Measurements from ENCODE around the gene SHFL. TPM values are rescaled to one million over a fixed set of nuclear protein-coding genes. Genes with fewer than 3 reads are reported as not detected.

Gene SHFL
- total RNA-seq, 4 donors from 2014 or later = 2.2 to 11.2 (median 2.8) TPM

DNA sequence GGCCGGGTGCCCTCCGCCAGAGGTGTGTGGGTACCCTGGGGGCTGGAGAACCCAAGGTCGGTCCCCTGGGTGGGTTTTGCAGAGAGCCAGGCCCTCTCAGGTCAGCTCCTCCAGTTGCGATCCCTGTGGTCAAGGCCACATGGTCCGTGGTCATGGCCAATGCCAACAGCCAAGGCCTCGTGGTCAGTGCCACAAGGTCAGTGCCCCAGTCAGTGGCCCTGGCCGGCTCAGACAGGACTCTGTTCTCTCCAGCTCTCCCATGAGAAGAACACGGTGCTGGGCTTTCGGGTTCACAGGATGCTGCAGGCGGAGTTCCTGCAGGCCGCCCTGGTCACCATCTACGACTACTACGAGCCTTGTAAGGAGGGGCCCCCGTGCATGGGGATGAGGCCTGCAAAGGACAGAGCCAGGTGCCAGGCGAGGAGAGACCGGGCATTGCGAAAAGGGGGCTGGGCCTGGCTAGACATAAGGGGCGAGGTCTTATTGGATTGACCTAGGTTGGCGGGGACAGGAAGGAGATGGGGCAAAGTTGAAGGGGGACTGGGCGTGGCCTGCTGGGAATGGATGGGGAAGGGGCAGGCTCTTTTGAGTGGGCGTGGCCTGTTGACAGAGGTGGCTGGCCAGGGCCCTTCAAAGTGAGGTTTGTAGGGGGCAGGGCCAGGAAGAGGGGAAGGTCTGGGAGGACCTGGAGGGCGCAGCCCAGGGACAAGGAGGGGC lies 15.2 kb upstream of the SHFL start:
- Histone ChIP-seq H3K27ac (no peak overlapping the region), H3K27me3 (peaks cover 0 to 6% (median 0%) of the 10 kb centered on the region in 3 donors), H3K4me3 (no peak overlapping the region), H3K9me3 (no peaks in the 10 kb centered on the region), H3K4me1 (no peaks in the 10 kb centered on the region), H3K36me3 (no peaks in the 10 kb centered on the region)
- no peak for TF ChIP-seq POLR2A (IDR thresholded peaks at IDR 0.05)
- TF ChIP-seq, protein P1, sequence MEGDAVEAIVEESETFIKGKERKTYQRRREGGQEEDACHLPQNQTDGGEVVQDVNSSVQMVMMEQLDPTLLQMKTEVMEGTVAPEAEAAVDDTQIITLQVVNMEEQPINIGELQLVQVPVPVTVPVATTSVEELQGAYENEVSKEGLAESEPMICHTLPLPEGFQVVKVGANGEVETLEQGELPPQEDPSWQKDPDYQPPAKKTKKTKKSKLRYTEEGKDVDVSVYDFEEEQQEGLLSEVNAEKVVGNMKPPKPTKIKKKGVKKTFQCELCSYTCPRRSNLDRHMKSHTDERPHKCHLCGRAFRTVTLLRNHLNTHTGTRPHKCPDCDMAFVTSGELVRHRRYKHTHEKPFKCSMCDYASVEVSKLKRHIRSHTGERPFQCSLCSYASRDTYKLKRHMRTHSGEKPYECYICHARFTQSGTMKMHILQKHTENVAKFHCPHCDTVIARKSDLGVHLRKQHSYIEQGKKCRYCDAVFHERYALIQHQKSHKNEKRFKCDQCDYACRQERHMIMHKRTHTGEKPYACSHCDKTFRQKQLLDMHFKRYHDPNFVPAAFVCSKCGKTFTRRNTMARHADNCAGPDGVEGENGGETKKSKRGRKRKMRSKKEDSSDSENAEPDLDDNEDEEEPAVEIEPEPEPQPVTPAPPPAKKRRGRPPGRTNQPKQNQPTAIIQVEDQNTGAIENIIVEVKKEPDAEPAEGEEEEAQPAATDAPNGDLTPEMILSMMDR (IDR thresholded peaks at IDR 0.05 in 4 of 5, conservative IDR thresholded peaks at IDR 0.05 in 1 of 5) = no peak
- intact Hi-C loops (cut with DNase I; ENCODE audit: low total_unique reads) (no loop called here), in situ Hi-C loops (cut with MboI; ENCODE audit: low sequenced_read_pairs in 4 of 4) (no loop called here)
- DNase-seq (no peak), ATAC-seq (no peak)

DNA sequence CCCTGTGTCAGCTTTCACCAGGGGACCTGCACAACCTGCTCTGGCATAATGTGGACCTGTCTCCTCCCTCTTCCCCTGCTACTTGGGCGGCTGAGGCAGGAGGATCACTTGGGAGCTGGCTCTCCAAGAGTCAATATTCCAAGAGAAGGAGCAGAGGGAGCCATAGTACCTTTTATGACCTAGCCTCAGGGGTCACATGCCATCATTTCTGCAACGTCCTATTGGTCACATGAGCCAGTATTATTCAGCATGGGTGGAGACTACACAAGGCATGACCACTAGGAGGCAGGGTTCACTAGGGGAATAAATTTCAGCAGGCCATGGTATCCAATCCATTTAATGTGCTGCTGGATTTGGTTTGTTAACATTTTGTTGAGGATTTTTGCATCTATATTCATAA lies 12.0 kb upstream of the SHFL start:
- Histone ChIP-seq H3K27me3 (no peaks in the 10 kb centered on the region), H3K27ac (no peak overlapping the region), H3K36me3 (no peaks in the 10 kb centered on the region), H3K9me3 (no peaks in the 10 kb centered on the region), H3K4me1 (no peaks in the 10 kb centered on the region), H3K4me3 (no peak overlapping the region)
- TF ChIP-seq, protein P1 (IDR thresholded peaks at IDR 0.05 in 4 of 5, conservative IDR thresholded peaks at IDR 0.05 in 1 of 5) = no peak
- no peak for TF ChIP-seq POLR2A (IDR thresholded peaks at IDR 0.05)
- DNase-seq = no peak
- ATAC-seq = no peak
- in situ Hi-C loops (cut with MboI; ENCODE audit: low sequenced_read_pairs in 4 of 4) = no loop called here
- intact Hi-C loops (cut with DNase I; ENCODE audit: low total_unique reads) = no loop called here

DNA sequence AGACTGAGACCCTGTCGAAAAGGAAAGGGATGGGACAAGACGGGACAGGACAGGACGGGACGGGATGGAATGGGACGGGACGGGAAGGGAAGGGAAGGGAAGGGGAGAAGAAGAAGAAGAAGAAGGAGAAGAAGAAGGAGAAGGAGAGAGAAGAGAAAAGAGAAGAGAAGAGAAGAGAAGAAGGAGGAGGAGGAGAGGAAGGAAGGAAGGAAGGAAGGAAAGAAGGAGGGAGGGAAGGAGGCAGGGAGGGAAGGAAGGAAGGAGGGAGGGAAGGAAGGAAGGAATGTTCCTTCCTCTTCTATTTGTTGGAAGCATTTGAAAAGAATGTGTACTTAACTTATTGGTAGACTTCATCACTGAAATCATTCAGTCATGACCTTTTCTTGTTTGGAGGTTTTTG lies 9.6 kb upstream of the SHFL start:
- TF ChIP-seq, protein P1 (IDR thresholded peaks at IDR 0.05 in 4 of 5, conservative IDR thresholded peaks at IDR 0.05 in 1 of 5) = no peak
- no peak for TF ChIP-seq POLR2A (IDR thresholded peaks at IDR 0.05)
- Histone ChIP-seq H3K36me3 (no peaks in the 10 kb centered on the region), H3K4me3 (no peak overlapping the region), H3K9me3 (no peaks in the 10 kb centered on the region), H3K27ac (no peak overlapping the region), H3K4me1 (no peaks in the 10 kb centered on the region), H3K27me3 (no peaks in the 10 kb centered on the region)
- in situ Hi-C loops (cut with MboI; ENCODE audit: low sequenced_read_pairs in 4 of 4) (no loop called here), intact Hi-C loops (cut with DNase I; ENCODE audit: low total_unique reads) (no loop called here)
- ATAC-seq (no peak), DNase-seq (no peak)

DNA sequence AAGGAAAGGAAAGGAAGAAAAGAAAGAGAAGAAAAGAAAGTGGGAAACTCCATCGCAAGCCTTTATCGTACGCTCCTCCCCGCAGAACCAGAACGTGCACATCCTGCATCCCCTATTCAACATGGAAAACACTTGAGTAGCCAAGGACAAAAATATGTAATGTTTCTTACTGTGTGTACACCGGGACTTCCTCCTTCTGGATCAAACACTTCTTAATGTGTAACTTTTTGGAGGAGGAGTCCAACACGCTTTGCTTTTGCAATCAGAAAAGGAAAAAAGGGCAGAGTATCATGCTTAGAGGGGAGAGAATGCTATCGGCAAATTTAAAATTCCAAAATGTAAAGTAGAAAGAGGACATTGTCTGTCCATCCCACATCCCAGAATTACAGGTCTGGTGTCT lies 7.8 kb upstream of the SHFL start:
- intact Hi-C loops (cut with DNase I; ENCODE audit: low total_unique reads) = no loop called here
- TF ChIP-seq, protein P1 (IDR thresholded peaks at IDR 0.05 in 4 of 5, conservative IDR thresholded peaks at IDR 0.05 in 1 of 5) = no peak
- no peak for TF ChIP-seq POLR2A (IDR thresholded peaks at IDR 0.05)
- ATAC-seq = no peak

More for the DNA sequence above, 7.8 kb upstream of the SHFL start:
- H3K27me3 ChIP-seq = peaks cover 0 to under 1% (median 0%) of the 10 kb centered on the region in 3 donors
- no peak for DNase-seq
- no peaks in the 10 kb centered on the region for H3K36me3 ChIP-seq
- in situ Hi-C loops (cut with MboI; ENCODE audit: low sequenced_read_pairs in 4 of 4) = no loop called here
- H3K4me3 ChIP-seq = no peak overlapping the region
- no peaks in the 10 kb centered on the region for H3K9me3 ChIP-seq
- H3K27ac ChIP-seq = no peak overlapping the region
- H3K4me1 ChIP-seq = no peaks in the 10 kb centered on the region

Data from gastrocnemius medialis (tissue), 4 donors.